SK-N-SH (cell line): ENCODE results near the gene PSMB2. TPM values are rescaled to one million over a fixed set of nuclear protein-coding genes. Genes with fewer than 3 reads are reported as not detected.

Experiments used
- CTCF ChIA-PET: fragments of 300-600, 350-600 bp; formaldehyde crosslinking; extraction: SDS; loops from one replicate; lab custom pipeline; 2021; lab: Yijun Ruan, JAX
- POLR2A ChIA-PET: fragments of 350-600 bp; sonication (Branson Sonifier 250); formaldehyde crosslinking; extraction: SDS; loops from one replicate; lab custom pipeline; 2020; ENCODE audit warnings: antibody characterized with exemption, inconsistent platforms; lab: Yijun Ruan, JAX
- DNase-seq: peaks from one replicate; pipeline ENCODE4 v3.0.0; 2012
- H2AFZ ChIP-seq: fragments of 200-600 bp; sonication (generic); 2 replicates; pipeline ENCODE4 v1.8.1; 2016; ENCODE audit warnings: antibody characterized with exemption, mild to moderate bottlenecking, low read depth
- H3F3A ChIP-seq: fragments of 200-600 bp; sonication (generic); replicated peaks from 2 replicates; pipeline ENCODE3; 2016; ENCODE audit warnings: antibody characterized with exemption, mild to moderate bottlenecking; ENCODE audit not compliant: insufficient read depth
- H3K27ac ChIP-seq, 2 experiments: fragments of 200-500 bp in 1 of 2; fragments of 200-600 bp in 1 of 2; sonication (Bioruptor generic) in 1 of 2; sonication (generic), shearing (Covaris generic) in 1 of 2; 2 replicates each; pipeline versions ENCODE4 v1.5.1 to v1.6.1; 2014 to 2016; ENCODE audit warnings: low read depth in 2 of 2, inconsistent platforms in 1 of 2, low read length in 1 of 2, mild to moderate bottlenecking in 1 of 2, mixed read lengths in 1 of 2
- H3K27me3 ChIP-seq: fragments of 200-600 bp; sonication (generic), shearing (Covaris generic); 2 replicates; pipeline ENCODE4 v1.6.1; 2016; ENCODE audit warnings: mixed run types; ENCODE audit not compliant: insufficient read depth
- H3K36me3 ChIP-seq, 2 experiments: fragments of 200-500 bp in 1 of 2; fragments of 200-600 bp in 1 of 2; sonication (Bioruptor generic) in 1 of 2; sonication (generic) in 1 of 2; replicated peaks in 1 of 2; 2 replicates each; pipeline versions ENCODE3 to v1.5.1; 2014 to 2016; ENCODE audit warnings: low read length in 1 of 2, mild to moderate bottlenecking in 1 of 2; ENCODE audit not compliant: insufficient read depth in 2 of 2, control insufficient read depth in 1 of 2
- H3K4me1 ChIP-seq, 2 experiments: fragments of 200-500 bp in 1 of 2; fragments of 200-600 bp in 1 of 2; sonication (Bioruptor generic) in 1 of 2; sonication (generic), shearing (Covaris generic) in 1 of 2; 2 replicates each; pipeline versions ENCODE4 v1.5.1 to v1.6.1; 2014 to 2016; ENCODE audit warnings: low read depth in 1 of 2, low read length in 1 of 2, mixed run types in 1 of 2; ENCODE audit not compliant: insufficient read depth in 2 of 2, control insufficient read depth in 1 of 2
- H3K4me2 ChIP-seq: fragments of 200-600 bp; sonication (generic), shearing (Covaris generic); 2 replicates; pipeline ENCODE4 v1.6.1; 2017; ENCODE audit warnings: mixed run types
- H3K4me3 ChIP-seq, 2 experiments: fragments of 200-500 bp in 1 of 2; fragments of 200-600 bp in 1 of 2; sonication (Bioruptor generic) in 1 of 2; sonication (generic), shearing (Covaris generic) in 1 of 2; 2 replicates each; pipeline versions ENCODE4 v1.5.1 to v1.8.1; 2014 to 2016; ENCODE audit warnings: low read depth in 2 of 2, inconsistent platforms in 1 of 2, low read length in 1 of 2, mild to moderate bottlenecking in 1 of 2, mixed read lengths in 1 of 2, moderate library complexity in 1 of 2
- H3K79me2 ChIP-seq: fragments of 200-600 bp; sonication (generic); 2 replicates; pipeline ENCODE4 v1.8.1; 2017; ENCODE audit warnings: mild to moderate bottlenecking; ENCODE audit not compliant: insufficient read depth
- H3K9ac ChIP-seq: fragments of 200-600 bp; sonication (generic); 2 replicates; pipeline ENCODE4 v1.6.1; 2017; ENCODE audit warnings: mixed run types
- H3K9me2 ChIP-seq: fragments of 200-600 bp; sonication (generic); 2 replicates; pipeline ENCODE4 v1.6.1; 2017; ENCODE audit warnings: mixed run types
- H3K9me3 ChIP-seq: fragments of 200-600 bp; sonication (generic); 2 replicates; pipeline ENCODE4 v1.6.1; 2017; ENCODE audit warnings: mixed run types, mild to moderate bottlenecking, moderate library complexity
- H4K20me1 ChIP-seq: fragments of 200-600 bp; sonication (generic); 2 replicates; pipeline ENCODE4 v1.6.1; 2017; ENCODE audit warnings: mild to moderate bottlenecking, mixed run types; ENCODE audit not compliant: insufficient read depth
- ELF1 ChIP-seq: IDR thresholded peaks from 2 replicates; pipeline ENCODE4 v1.4.0; 2012
- EP300 ChIP-seq, 2 experiments: IDR thresholded peaks; 2 replicates each; pipeline versions ENCODE4 v1.4.0 to v1.6.1; 2012; ENCODE audit warnings: borderline replicate concordance in 1 of 2, low read depth in 1 of 2, low read length in 1 of 2
- GATA2 ChIP-seq: sonication (generic); formaldehyde crosslinking; IDR thresholded peaks from 2 replicates; pipeline ENCODE4 v1.5.0; 2020; ENCODE audit warnings: mild to moderate bottlenecking, missing genetic modification reagents
- IRF3 ChIP-seq: fragments of 150-350 bp; IDR thresholded peaks from 2 replicates; pipeline ENCODE4 v1.6.1; 2016; ENCODE audit warnings: mild to moderate bottlenecking, low read depth, low read length
- MAX ChIP-seq: IDR thresholded peaks from 2 replicates; pipeline ENCODE4 v1.4.0; 2012; ENCODE audit warnings: low read depth
- MEF2A ChIP-seq: IDR thresholded peaks from 2 replicates; pipeline ENCODE4 v1.4.0; 2012; ENCODE audit warnings: low read depth, borderline replicate concordance
- MXI1 ChIP-seq: IDR thresholded peaks from 2 replicates; pipeline ENCODE4 v1.6.1; 2012; ENCODE audit warnings: mild to moderate bottlenecking, low read depth, low read length, improper control_type of control experiment
- NRF1 ChIP-seq: IDR thresholded peaks from 2 replicates; pipeline ENCODE4 v1.6.1; 2012; ENCODE audit warnings: low read depth, mild to moderate bottlenecking, low read length
- RCOR1 ChIP-seq: fragments of 150-350 bp; IDR thresholded peaks from 2 replicates; pipeline ENCODE4 v1.6.1; 2017; ENCODE audit warnings: antibody characterized with exemption, low read length
- RFX5 ChIP-seq: IDR thresholded peaks from 2 replicates; pipeline ENCODE4 v1.6.1; 2012; ENCODE audit warnings: mild to moderate bottlenecking, improper control_type of control experiment, low read length
- SIN3A ChIP-seq: IDR thresholded peaks from 2 replicates; pipeline ENCODE4 v1.6.1; 2012; ENCODE audit warnings: low read depth, mild to moderate bottlenecking, low read length, moderate library complexity, borderline replicate concordance
- TCF12 ChIP-seq: IDR thresholded peaks from 2 replicates; pipeline ENCODE4 v1.4.0; 2012
- USF1 ChIP-seq: IDR thresholded peaks from 2 replicates; pipeline ENCODE4 v1.4.0; 2012; ENCODE audit warnings: low read depth, borderline replicate concordance
- USF2 ChIP-seq: fragments of 150-350 bp; IDR thresholded peaks from 2 replicates; pipeline ENCODE4 v1.6.1; 2017; ENCODE audit warnings: antibody characterized with exemption, low read length, low read depth, borderline replicate concordance
- YY1 ChIP-seq: IDR thresholded peaks from 2 replicates; pipeline ENCODE4 v1.4.0; 2012; ENCODE audit warnings: low read depth, mild to moderate bottlenecking
- WGBS: methylation state at CpG from one replicate; pipeline ENCODE4 v1.1.6; 2017; ENCODE audit warnings: low lambda C conversion rate; 5-methylcytosine and 5-hydroxymethylcytosine counted together
- polyA plus RNA-seq, 3 experiments: library from polyadenylated mRNA; depleted of rRNA; stranded (reverse); fragments of >200 nt; gene quantifications; 2 replicates each; pipeline ENCODE4 v1.2.3, GENCODE V29; 2012

PSMB2 gene
- polyA plus RNA-seq, 1 of the 3 experiments (the other 2 are of a cell fraction): 83.5 TPM

- no peak overlapping the region for H3K4me3 ChIP-seq
- no peaks in the 10 kb centered on the region for H4K20me1 ChIP-seq
- H3F3A ChIP-seq: no peaks in the 10 kb centered on the region
- no peak overlapping the region for H2AFZ ChIP-seq
- TF ChIP-seq ELF1 (no peak), USF1 (no peak), YY1 (no peak), MAX (no peak), GATA2 (CRISPR knock-in tag) (no peak), TCF12 (no peak), IRF3 (no peak), MEF2A (no peak)
- ChIA-PET POLR2A (no interaction called here), CTCF (no interaction called here)
- H3K9ac ChIP-seq: no peak overlapping the region
- DNase-seq: no peak
- no peak overlapping the region for H3K4me2 ChIP-seq
- no peaks in the 10 kb centered on the region for H3K9me2 ChIP-seq
- WGBS: 86% methylated on average over 10 of the region's 10 CpGs
- no peaks in the 10 kb centered on the region for H3K36me3 ChIP-seq
- H3K4me1 ChIP-seq: peaks cover 0 to 5% of the 10 kb centered on the region in 2 experiments; a peak in 1 of 4 replicates
- H3K27ac ChIP-seq: no peak overlapping the region
- H3K9me3 ChIP-seq: no peaks in the 10 kb centered on the region
- H3K27me3 ChIP-seq: no peaks in the 10 kb centered on the region
- no peaks in the 10 kb centered on the region for H3K79me2 ChIP-seq
These were observed 65.1 kb downstream of the PSMB2 start for GRCh38 chr1:35576061-35576765.

- Histone ChIP-seq H3K27ac (no peak overlapping the region), H3K27me3 (no peaks in the 10 kb centered on the region), H3K9me2 (no peaks in the 10 kb centered on the region), H2AFZ (no peak overlapping the region), H4K20me1 (no peaks in the 10 kb centered on the region), H3K4me2 (no peak overlapping the region), H3K9ac (no peak overlapping the region), H3K4me3 (no peak overlapping the region), H3K36me3 (no peaks in the 10 kb centered on the region), H3K79me2 (no peaks in the 10 kb centered on the region), H3F3A (no peaks in the 10 kb centered on the region), H3K4me1 (peaks cover 0 to 5% of the 10 kb centered on the region in 2 experiments; a peak in 1 of 4 replicates)
- 93% methylated on average over 5 of the region's 5 CpGs for WGBS
- POLR2A ChIA-PET: no interaction called here
- no peak for DNase-seq
- TF ChIP-seq EP300 (IDR thresholded peaks at IDR 0.05; ENCODE audit: borderline replicate concordance in 1 of 2, low read depth in 1 of 2, low read length in 1 of 2) (no peak), MXI1 (no peak), SIN3A (no peak), RCOR1 (no peak), USF2 (no peak), TCF12 (no peak), USF1 (no peak), GATA2 (CRISPR knock-in tag) (no peak), RFX5 (no peak), NRF1 (no peak)
- TF ChIP-seq, all 33 proteins: peak for 0
- CTCF ChIA-PET: interaction anchor here (0.8 to 11.7 kb wide), 2 partner anchors 53 to 151 kb away, joined by 3 to 347 read pairs; no protein-coding TSS in a partner anchor
- H3K9me3 ChIP-seq: no peaks in the 10 kb centered on the region
These were observed 65.8 kb downstream of the PSMB2 start for GRCh38 chr1:35575416-35575958.
